Measurements from ENCODE around the gene SELENOV.

- TF ChIP-seq CTCF (IDR thresholded peaks at IDR 0.05) (no peak), EP300 (IDR thresholded peaks at IDR 0.05) (no peak), POLR2A (IDR thresholded peaks at IDR 0.05) (no peak)
Measured at GRCh38 chr19:39494661-39495060, 20.3 kb upstream of the SELENOV start.
